Stimulated activated CD4-positive, alpha-beta T cell treated with anti-CD3 and anti-CD28 coated beads, Interleukin-4, amount 100 ng/mL, for 48 hours (primary cell): ENCODE results near the gene TMEM81.

ENCODE experiments used
- DNase-seq, 2 donors: peaks; one replicate each; pipeline ENCODE4 v3.0.0-alpha.2; 2020; ENCODE audit warnings: low read depth in 2 of 2

Gene TMEM81

GRCh38 chr1:205037539-205037938, 46.7 kb downstream of the TMEM81 start:
- DNase-seq: no peak
